GM18520 (cell line): ENCODE data around the gene ANTXRL.
A peak's percentile ranks its signal among the peaks of the same experiment; 100 is the strongest.
"Not testable (repeated sequence)": the region's sequence is repeated elsewhere in the genome, so short reads cannot be mapped to it uniquely, and the experiment has no call there.

Source experiments
- ATAC-seq: cut with Tn5 transposase; IDR thresholded peaks from one replicate; pipeline ENCODE4 v1.9.1; 2021; ENCODE audit not compliant: unreplicated experiment

Gene ANTXRL

DNA sequence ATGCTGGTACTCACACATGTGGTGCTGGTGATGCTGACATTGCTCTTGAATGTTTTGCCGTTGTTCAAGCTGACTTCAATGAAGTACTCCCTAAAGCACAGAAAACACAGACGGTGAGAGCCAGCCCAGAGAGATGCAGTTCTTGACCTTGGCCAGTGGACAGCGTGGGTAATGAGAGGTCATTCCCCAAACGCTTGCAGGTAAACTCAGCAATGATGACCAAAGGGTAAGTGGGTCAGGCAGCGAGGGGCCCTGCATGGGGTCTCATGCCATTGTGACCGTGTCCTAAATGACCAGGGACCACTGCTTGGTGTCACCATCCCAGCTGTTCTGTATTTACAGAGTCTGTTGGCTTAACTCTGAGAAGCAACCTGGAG lies 32.8 kb upstream of the ANTXRL start:
- no peak for ATAC-seq

DNA sequence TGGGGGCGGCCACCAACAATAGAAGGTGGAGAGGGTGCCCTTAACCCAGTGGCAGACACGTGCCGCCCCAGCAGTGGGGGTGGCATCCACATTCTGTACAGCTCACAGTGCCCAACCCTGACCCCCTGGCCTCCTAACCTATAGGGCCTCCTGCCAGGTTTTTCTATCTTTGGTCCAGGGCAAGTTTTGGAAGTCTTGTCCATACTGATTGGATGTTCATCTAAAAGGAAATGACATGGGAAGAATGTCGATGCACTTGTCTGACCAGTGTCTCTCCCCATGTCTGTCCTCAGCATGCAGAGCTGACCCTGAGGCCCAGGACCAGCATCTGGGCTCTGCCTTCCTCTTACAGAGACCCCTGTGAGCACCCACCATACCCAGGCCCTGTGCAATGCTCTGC lies 32.3 kb upstream of the ANTXRL start:
- no peak for ATAC-seq

DNA sequence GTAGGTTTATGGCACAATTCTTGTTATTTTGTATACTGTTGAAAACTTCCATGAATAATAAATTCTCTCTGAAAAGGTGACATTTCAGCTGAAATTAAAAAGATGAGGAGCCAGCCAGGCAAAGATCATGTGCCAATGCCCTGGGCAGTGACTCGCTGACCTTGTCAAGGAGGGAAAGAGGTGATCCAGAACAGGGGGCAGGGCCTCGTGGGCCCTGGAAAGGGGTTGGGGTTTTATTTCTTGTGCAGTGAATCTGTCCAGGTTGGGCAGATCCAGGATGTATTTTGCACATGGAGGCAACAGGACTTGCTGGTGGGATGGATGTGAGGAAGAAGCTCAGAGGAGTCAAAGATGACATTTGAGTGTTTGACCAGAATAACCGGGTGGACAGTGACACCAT lies 31.6 kb upstream of the ANTXRL start:
- not testable (repeated sequence) for ATAC-seq

GRCh38 chr10:46255801-46256747 lies 30.7 kb upstream of the ANTXRL start:
- ATAC-seq: no peak

DNA sequence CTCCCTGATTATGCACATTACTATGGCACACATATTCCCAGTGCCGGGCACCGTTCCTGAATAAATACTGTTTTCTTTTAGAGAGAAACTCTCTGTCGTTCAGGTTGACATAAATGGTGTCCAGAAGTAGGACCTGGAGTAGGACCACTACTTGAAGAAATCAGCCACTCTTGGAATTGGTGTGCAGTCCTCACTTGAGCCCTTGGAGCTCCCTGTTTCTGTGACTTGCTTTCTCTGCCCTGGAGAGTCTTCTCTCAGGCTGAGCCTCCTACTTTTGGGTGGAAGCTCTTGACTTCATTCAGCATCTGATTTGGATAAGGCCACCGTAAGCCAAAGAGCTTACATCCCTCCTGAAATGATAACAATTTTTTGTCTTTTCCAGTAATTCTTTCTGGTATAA lies 29.7 kb upstream of the ANTXRL start:
- no peak for ATAC-seq

GRCh38 chr10:46262906-46263560 lies 23.8 kb upstream of the ANTXRL start:
- ATAC-seq: not testable (repeated sequence)

DNA sequence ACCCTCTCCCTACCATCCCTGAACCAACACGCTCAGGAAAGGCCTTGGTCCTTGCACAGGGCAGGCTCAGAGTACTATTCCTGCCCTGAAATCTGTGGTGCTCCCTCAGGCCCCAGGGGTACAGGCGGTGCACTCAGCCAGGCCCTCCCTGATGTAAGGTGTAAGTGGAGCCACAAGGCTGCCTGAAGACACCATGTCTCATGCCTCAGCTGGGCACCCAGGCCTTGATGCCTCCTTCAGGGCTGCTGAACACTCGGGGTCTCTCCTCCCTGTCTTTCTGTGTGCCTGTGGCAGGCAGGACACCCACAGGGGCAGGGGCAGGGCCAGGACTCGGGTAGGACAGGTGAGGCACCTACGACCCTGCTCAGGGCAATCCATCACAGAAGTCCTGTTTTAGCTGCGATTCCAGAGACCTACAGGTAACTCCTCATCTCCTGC lies 22.9 kb upstream of the ANTXRL start:
- no peak for ATAC-seq

GRCh38 chr10:46264336-46264735 lies 22.5 kb upstream of the ANTXRL start:
- ATAC-seq: no peak

GRCh38 chr10:46264737-46265368 lies 21.9 kb upstream of the ANTXRL start:
- no peak for ATAC-seq

GRCh38 chr10:46265566-46266305 lies 21.1 kb upstream of the ANTXRL start:
- not testable (repeated sequence) for ATAC-seq

- ATAC-seq: no peak
These were observed 20.4 kb upstream of the ANTXRL start for GRCh38 chr10:46266306-46266985.

DNA sequence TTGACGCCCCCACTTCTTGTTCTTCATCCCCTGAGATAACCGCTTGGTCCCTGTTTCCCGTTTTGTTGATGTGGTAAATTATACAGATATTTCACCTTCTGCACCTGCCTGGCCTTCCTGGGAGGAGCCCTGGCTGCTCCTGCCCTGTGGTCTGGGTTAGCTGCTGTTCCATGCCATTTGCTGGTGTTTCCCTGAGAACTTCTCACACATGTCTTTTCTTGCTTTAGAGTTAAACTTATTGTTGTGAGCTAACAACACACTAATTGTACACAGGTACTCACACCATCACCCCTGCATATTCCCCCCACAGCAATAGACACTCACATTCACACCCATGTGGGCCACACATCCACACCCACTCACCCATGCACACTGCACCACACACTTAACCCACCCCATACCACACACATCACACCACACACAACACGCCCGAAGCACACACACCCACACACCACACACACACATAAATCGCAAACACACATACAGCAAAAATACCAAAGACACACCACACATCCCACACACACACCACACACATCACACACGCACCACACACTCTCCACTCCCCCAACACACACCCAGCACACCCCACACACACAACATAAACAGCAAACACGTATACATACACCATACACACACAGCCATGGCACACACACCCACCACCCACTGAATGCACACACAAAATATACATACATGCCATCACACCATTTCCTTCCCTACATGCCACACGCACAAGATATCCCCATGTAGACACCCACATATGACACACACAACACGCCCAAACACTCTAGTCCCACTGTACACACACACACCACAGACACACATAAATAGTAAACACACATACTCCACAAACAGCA lies 19.4 kb upstream of the ANTXRL start:
- ATAC-seq: no peak

- peak; percentile 69 for ATAC-seq
These were observed 18.5 kb upstream of the ANTXRL start for GRCh38 chr10:46268076-46268881.

GRCh38 chr10:46269554-46270053 lies 17.2 kb upstream of the ANTXRL start:
- ATAC-seq: not testable (repeated sequence)

GRCh38 chr10:46270086-46270811 lies 16.5 kb upstream of the ANTXRL start:
- ATAC-seq: no peak

GRCh38 chr10:46270963-46271530 lies 15.8 kb upstream of the ANTXRL start:
- not testable (repeated sequence) for ATAC-seq

GRCh38 chr10:46271795-46272499 lies 14.8 kb upstream of the ANTXRL start:
- ATAC-seq: not testable (repeated sequence)
